ENCODE results near the gene SYNGR2.

The SYNGR2 gene, protein sequence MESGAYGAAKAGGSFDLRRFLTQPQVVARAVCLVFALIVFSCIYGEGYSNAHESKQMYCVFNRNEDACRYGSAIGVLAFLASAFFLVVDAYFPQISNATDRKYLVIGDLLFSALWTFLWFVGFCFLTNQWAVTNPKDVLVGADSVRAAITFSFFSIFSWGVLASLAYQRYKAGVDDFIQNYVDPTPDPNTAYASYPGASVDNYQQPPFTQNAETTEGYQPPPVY

DNA sequence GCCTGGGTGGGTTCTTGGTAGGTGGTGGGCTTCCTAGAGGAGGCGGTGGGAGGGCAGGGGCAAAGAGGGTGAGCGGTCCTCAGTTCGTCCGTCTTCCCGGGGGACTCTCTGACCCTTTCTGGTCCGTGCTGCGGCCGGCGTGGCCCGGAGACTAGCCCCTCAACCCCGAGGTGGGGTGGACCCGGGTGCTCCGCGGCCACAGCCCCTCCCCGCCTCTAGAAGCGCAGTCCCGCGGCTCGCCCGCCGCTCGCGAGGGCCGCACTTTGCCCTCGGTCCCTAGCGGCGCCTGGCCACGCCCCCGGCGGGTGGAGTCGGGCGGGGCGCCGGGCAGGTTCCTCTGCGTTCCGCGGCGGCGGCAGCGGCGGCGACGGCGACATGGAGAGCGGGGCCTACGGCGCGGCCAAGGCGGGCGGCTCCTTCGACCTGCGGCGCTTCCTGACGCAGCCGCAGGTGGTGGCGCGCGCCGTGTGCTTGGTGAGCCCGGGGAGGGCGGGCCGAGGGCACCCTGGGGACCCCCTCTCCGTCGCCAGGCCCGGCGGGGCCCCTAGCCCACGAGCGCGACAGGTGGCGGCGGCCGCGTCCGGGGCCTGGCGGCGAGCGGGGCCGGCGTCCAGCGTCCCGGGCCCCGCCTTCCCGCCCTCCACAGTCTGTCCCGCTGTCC is at the start of gene SYNGR2:
SYNGR2 (plus strand) TSS at position 340 of the 661 bp plus-strand sequence; CDS start at position 376, 36 bp downstream.
- in situ Hi-C loops (cut with MboI; ENCODE audit: low pct_unique_long_range_greater_than_20kb, low sequenced_read_pairs), result no loop called here
- peak; percentile 78 for DNase-seq

GRCh38 chr17:78118801-78119241 is 49.6 kb upstream of the SYNGR2 start:
- in situ Hi-C loops (cut with MboI; ENCODE audit: low pct_unique_long_range_greater_than_20kb, low sequenced_read_pairs), result no loop called here
- DNase-seq, result no peak

- no peak for DNase-seq
- in situ Hi-C loops (cut with MboI; ENCODE audit: low pct_unique_long_range_greater_than_20kb, low sequenced_read_pairs), result no loop called here
These were observed 47.8 kb upstream of the SYNGR2 start for GRCh38 chr17:78120537-78120936.

- no peak for DNase-seq
- in situ Hi-C loops (cut with MboI; ENCODE audit: low pct_unique_long_range_greater_than_20kb, low sequenced_read_pairs), result no loop called here
These were observed 47.2 kb upstream of the SYNGR2 start for GRCh38 chr17:78120971-78121800.

- in situ Hi-C loops (cut with MboI; ENCODE audit: low pct_unique_long_range_greater_than_20kb, low sequenced_read_pairs), result no loop called here
- DNase-seq, result no peak
These were observed 46.6 kb upstream of the SYNGR2 start for GRCh38 chr17:78121801-78122215.

DNA sequence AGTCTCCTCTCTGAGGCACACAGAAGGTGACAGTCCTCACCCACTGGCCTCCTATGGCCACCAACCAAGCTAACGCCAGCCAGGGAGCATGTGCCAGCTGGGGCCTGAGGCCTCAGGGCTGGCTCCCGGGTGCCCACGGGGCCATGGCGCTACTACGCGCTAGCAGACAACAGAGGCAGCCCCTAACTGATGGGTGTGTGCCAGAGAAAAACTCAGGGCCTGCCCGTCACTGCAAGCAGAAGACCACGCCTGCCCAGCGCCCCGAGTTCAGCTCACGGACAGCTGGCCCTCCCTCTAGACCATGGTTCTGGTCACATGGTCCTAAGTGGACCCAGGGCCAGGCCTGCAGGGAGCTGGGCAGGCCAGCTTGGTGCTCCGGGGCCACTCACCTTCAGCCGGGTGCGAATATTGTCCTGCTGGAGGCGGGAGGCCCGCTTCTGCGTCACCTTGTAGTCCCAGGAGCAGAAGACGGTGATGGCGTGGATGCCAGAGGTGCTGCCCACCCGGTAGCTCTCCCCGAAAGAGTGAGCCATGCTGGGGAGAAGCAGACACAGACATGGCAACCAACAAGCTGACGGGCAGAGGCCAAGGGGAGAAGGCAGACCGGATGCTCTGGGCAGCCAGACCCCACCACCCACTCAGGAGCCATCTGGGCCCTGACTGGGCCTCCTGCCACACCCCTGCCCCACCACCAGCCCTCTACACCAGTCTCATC is 46.0 kb upstream of the SYNGR2 start:
- in situ Hi-C loops (cut with MboI; ENCODE audit: low pct_unique_long_range_greater_than_20kb, low sequenced_read_pairs), result no loop called here
- DNase-seq, result no peak

DNA sequence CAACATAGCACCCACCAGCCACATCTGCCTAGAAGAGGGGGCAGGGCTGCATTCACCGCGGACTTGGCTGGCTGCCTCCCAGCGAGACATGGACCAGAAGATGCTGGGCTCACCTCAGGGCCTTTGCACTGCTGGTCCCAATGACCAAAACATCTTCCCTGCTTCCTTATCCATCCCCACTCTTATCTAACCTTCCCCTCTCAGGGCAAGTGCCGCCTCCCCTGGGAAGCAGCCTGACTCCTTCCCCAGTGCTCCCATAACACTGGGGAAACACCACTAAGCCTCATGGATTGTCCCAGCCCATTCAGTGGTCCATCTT is 45.5 kb upstream of the SYNGR2 start:
- no peak for DNase-seq
- in situ Hi-C loops (cut with MboI; ENCODE audit: low pct_unique_long_range_greater_than_20kb, low sequenced_read_pairs), result no loop called here

GRCh38 chr17:78123258-78123929 is 45.0 kb upstream of the SYNGR2 start:
- no peak for DNase-seq
- in situ Hi-C loops (cut with MboI; ENCODE audit: low pct_unique_long_range_greater_than_20kb, low sequenced_read_pairs), result no loop called here

DNA sequence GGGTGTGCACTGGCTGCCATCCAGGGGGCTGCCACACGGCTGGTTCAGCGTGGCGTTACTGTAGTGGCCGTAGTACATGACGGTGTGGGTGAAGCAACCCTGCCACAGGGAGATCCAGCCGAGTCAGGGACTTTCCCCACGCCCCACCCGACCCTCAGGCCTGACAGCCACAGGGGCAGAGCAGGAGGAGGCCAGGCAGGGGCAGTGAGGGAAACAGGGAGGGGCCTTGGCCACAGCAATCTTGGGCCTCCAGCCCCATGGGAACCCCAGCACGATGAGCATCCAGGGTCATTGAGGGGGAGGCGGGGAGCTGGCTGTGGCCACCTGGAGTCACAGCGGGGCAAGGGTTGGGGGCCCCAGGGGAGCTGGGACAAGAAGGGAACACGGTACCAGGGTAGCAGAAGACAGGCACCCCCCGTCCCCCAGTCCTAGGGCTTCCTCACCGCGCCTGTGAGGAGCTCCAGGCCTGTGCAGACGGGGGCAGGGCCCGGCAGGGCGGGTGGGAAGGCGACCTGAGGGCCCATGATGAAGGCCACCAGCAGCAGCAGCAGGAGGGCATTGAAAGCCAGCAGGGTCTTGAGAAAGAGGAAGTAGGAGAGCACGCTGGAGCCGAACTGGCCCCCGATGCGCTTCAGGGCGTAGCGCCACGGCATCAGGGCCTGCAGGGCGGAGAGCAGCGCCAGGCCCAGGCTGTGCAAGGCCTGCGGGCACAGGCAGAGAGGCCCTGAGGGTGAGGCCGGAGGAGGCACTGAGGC is 44.1 kb upstream of the SYNGR2 start:
- in situ Hi-C loops (cut with MboI; ENCODE audit: low pct_unique_long_range_greater_than_20kb, low sequenced_read_pairs), result no loop called here
- peak; percentile 95 for DNase-seq

DNA sequence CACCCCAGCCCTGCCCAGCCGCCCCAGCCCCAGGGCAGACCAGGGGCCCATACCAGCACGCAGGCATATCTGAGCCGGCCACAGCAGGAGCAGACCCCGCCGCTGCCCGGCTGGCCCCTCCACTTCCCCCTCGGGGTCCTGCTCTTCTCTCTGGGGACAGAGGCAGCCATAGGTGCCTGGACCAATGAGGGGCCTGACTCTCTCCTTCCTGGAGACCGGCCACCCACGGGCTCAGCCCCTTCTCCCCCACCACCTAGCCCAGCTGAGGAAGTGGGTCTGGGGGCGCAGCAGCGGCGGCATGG is 43.6 kb upstream of the SYNGR2 start:
- no peak for DNase-seq
- in situ Hi-C loops (cut with MboI; ENCODE audit: low pct_unique_long_range_greater_than_20kb, low sequenced_read_pairs), result no loop called here

- DNase-seq, result peak; percentile 28
- in situ Hi-C loops (cut with MboI; ENCODE audit: low pct_unique_long_range_greater_than_20kb, low sequenced_read_pairs), result no loop called here
These were observed 43.1 kb upstream of the SYNGR2 start for GRCh38 chr17:78125138-78125913.

DNA sequence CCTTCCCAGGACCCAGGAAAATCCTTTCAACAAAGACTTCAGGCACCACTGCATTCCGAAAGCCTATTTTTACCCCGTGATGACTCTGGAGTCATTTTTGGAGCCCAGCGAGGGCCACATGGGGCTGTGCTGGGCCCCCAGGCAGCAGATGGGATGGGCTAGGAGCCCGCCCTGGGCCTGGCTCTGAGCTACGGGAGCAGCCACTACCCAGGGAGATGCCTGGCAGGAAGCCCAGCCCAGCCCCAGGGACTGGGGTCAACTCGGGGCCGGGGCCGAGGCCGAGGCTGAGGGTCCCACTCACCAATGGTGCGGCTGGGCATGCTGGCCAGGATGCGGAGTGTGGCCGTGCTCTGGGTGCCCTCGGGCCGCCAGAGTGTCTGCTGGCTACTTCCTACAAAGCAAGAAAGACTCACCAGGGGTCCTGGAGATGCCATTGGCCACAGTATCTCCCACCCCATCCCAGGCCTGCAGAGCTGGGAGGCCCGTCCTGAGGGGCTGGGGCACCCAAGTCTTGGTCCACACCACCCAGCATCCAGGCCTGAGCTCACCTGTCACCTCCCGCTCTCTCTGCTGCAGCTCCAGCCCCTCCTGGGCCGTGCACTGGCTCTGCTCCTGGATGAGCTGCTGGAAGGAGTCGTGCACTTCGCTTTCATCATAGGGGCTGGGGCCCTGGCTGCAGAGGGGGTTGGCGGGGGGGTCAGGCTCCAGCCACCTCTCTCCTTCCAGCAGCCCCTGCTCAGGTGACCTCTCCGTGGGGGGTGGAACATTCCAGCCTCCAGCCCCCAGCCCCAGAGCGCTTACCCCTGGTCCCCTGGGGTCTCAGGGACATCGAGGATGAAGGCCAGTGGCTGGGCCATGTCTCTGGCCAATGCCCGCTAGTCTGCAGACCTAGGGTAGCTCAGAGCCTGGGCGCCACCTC is 42.1 kb upstream of the SYNGR2 start:
- DNase-seq, result no peak
- in situ Hi-C loops (cut with MboI; ENCODE audit: low pct_unique_long_range_greater_than_20kb, low sequenced_read_pairs), result no loop called here

- DNase-seq, result no peak
- in situ Hi-C loops (cut with MboI; ENCODE audit: low pct_unique_long_range_greater_than_20kb, low sequenced_read_pairs), result no loop called here
These were observed 41.5 kb upstream of the SYNGR2 start for GRCh38 chr17:78126895-78127238.

DNA sequence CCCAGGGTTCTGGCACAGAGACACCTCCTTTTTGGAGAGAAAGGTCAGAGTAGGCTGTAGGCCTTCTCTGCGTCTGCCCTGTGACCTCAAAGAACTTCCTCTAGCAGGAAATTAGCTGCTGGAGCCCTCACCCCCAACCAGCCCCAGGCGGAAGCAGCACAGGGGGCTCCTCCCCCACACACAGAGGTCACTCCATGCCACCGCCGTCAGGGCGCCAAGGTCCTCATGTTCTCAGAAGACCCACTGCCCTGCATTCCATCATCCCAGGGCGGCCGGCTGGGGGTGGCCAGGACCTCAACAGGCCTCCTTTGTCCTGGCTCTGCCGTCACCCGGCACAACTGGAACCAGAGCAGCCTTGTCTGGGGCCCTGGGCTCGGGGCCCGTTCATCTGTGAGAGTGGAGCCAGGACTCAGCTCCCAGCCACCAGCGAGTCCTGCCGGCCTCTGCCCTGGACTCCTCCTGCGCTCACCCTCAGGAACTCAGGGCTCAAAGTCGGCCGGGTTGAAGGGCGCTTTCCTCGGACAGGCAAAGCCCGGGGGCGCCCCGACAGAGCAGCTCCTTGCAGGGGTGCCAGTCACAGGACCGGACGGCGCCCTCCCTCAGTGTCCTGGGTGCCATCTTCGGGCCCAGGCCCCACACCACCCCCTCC is 41.0 kb upstream of the SYNGR2 start:
- in situ Hi-C loops (cut with MboI; ENCODE audit: low pct_unique_long_range_greater_than_20kb, low sequenced_read_pairs), result no loop called here
- peak; percentile 84 for DNase-seq

DNA sequence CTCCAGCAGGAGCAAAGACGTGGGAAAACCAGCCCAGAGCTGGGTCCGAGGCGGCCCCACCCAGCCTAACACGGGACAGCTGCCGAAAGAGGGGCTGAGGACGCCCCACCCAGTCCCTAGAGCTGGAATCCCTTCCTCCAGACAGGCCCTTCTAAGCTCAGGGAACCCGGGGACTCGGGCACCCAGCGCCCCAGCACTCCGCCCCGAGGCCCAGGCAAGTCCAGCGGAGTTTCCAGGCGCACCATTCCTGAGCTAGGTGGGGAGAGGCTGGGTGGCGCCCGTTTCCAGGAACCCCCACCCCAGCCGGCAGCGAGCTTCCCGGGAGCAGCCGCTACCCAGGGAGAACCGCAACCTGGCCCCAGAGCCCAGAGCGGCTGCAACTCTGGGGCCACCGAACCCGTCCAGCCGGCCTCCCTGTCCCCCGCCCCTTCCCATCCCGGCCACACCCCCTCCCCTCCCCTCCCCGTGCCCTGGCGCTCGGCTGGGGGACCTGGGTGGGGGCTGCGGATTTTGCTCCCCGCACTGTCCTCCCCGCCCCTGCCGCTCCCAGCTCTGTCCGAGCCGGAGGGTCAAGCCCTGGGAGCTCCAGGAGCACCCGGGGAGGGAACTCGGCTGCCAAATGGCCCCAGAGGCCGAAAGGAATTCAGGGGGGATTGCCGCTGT is 40.4 kb upstream of the SYNGR2 start:
- DNase-seq, result peak; percentile 28
- in situ Hi-C loops (cut with MboI; ENCODE audit: low pct_unique_long_range_greater_than_20kb, low sequenced_read_pairs), result no loop called here
